PC-9 (cell line): ENCODE data around the gene PRKCA. TPM values are rescaled to one million over a fixed set of nuclear protein-coding genes. Genes with fewer than 3 reads are reported as not detected.
"Not testable (repeated sequence)": the region's sequence is repeated elsewhere in the genome, so short reads cannot be mapped to it uniquely, and the experiment has no call there.

ENCODE experiments used
- BruUV-seq: library from RNA; stranded (reverse); fragments of 400-500 nt; replicated peaks from 2 replicates; lab custom pipeline; 2021; lab: Mats Ljungman, UMichigan
- CTCF ChIA-PET: fragments of 300-600 bp; sonication (Branson Sonifier 250); formaldehyde crosslinking; loops from one replicate; lab custom pipeline; 2022; ENCODE audit warnings: antibody characterized with exemption; lab: Charles Lee
- POLR2A ChIA-PET: fragments of 300-600 bp; sonication (Branson Sonifier 250); formaldehyde crosslinking; loops from one replicate; lab custom pipeline; 2022; ENCODE audit warnings: antibody characterized with exemption; ENCODE audit not compliant: unreplicated experiment; lab: Charles Lee
- DNase-seq, 2 experiments: peaks; one replicate each; pipeline versions ENCODE4 v3.0.0 to v3.0.0-alpha.2; 2015 to 2022; ENCODE audit warnings: mixed read lengths in 1 of 2
- H2AFZ ChIP-seq: fragments of 200-600 bp; sonication (generic); 2 replicates; pipeline ENCODE4 v1.8.1; 2017; ENCODE audit warnings: antibody characterized with exemption
- H3F3A ChIP-seq: fragments of 200-600 bp; sonication (generic); 2 replicates; pipeline ENCODE4 v1.8.1; 2017; ENCODE audit warnings: antibody characterized with exemption, mild to moderate bottlenecking, low read depth; ENCODE audit not compliant: insufficient read depth
- H3K27ac ChIP-seq: fragments of 200-600 bp; sonication (generic); 2 replicates; pipeline ENCODE4 v1.6.1; 2016; ENCODE audit warnings: mixed run types
- H3K27me3 ChIP-seq: fragments of 200-600 bp; sonication (generic); 2 replicates; pipeline ENCODE4 v1.6.1; 2016; ENCODE audit warnings: low read depth, mixed run types; ENCODE audit not compliant: insufficient read depth
- H3K36me3 ChIP-seq: fragments of 200-600 bp; sonication (generic); 2 replicates; pipeline ENCODE4 v1.6.1; 2016; ENCODE audit warnings: low read depth, mixed run types
- H3K4me1 ChIP-seq: fragments of 200-600 bp; sonication (generic); replicated peaks from 2 replicates; pipeline ENCODE4 v1.6.1; 2016; ENCODE audit warnings: mixed run types; ENCODE audit not compliant: insufficient read depth
- H3K4me2 ChIP-seq: fragments of 200-600 bp; sonication (generic); 2 replicates; pipeline ENCODE4 v1.6.1; 2017; ENCODE audit warnings: mixed run types
- H3K4me3 ChIP-seq: fragments of 200-600 bp; sonication (generic); 2 replicates; pipeline ENCODE4 v1.6.1; 2016; ENCODE audit warnings: mixed run types
- H3K79me2 ChIP-seq: fragments of 200-600 bp; sonication (generic); 2 replicates; pipeline ENCODE4 v1.6.1; 2017; ENCODE audit warnings: low read depth, mixed run types
- H3K9me2 ChIP-seq: fragments of 200-600 bp; sonication (generic); 2 replicates; pipeline ENCODE4 v1.8.1; 2017; ENCODE audit warnings: mild to moderate bottlenecking; ENCODE audit not compliant: insufficient read depth
- H3K9me3 ChIP-seq: fragments of 200-600 bp; sonication (generic); 2 replicates; pipeline ENCODE4 v1.8.1; 2016; ENCODE audit warnings: low read depth; ENCODE audit not compliant: insufficient read depth
- H4K20me1 ChIP-seq: fragments of 200-600 bp; sonication (generic); 2 replicates; pipeline ENCODE4 v1.8.1; 2017; ENCODE audit not compliant: insufficient read depth
- CTCF ChIP-seq: fragments of 200-600 bp; sonication (generic); conservative IDR thresholded peaks from 2 replicates; pipeline ENCODE4 v1.6.1; 2017; ENCODE audit warnings: mixed run types, antibody characterized with exemption, mild to moderate bottlenecking, moderate library complexity
- EZH2 ChIP-seq: fragments of 200-600 bp; sonication (generic); IDR thresholded peaks from 2 replicates; pipeline ENCODE4 v1.8.0; 2017; ENCODE audit warnings: antibody characterized with exemption, low read depth
- intact Hi-C: fragments of 100-400 bp; cut with micrococcal nuclease; formaldehyde crosslinking; loops from one replicate; pipeline ENCODE4 v1.10.0; 2022; ENCODE audit not compliant: unreplicated experiment
- total RNA-seq: library from RNA; stranded (reverse); gene quantifications from 2 replicates; pipeline ENCODE4 v1.2.3, GENCODE V29; 2021

PRKCA gene
- total RNA-seq, 1 experiment from 2014 or later, result 23.1 TPM

- H3K4me3 ChIP-seq, result no peak overlapping the region
- H3K27ac ChIP-seq, result peak overlapping the region; percentile 43
- peaks cover 14% of the 10 kb centered on the region; the same call in 1 of the 2 replicates for H3K9me3 ChIP-seq
- POLR2A ChIA-PET, result interaction anchor here (0.6 kb wide), 1 partner anchor 65 kb away, joined by 5 read pairs; no protein-coding TSS in a partner anchor
- H3K4me1 ChIP-seq, result peaks cover 11% of the 10 kb centered on the region
- no TSS peak for BruUV-seq
- no peak overlapping the region for H3K4me2 ChIP-seq
- H3K27me3 ChIP-seq, result no peaks in the 10 kb centered on the region
- peaks cover 11% of the 10 kb centered on the region for H3F3A ChIP-seq
- no peaks in the 10 kb centered on the region for H4K20me1 ChIP-seq
- peak in 1 of 2 experiments; percentile 83 for DNase-seq
- H3K9me2 ChIP-seq, result no peaks in the 10 kb centered on the region
- TF ChIP-seq EZH2 (no peak), CTCF (no peak)
- no peak overlapping the region for H2AFZ ChIP-seq
- H3K79me2 ChIP-seq, result peaks cover 83% of the 10 kb centered on the region
- peaks cover 18% of the 10 kb centered on the region for H3K36me3 ChIP-seq
- intact Hi-C loops, result no loop called here
- CTCF ChIA-PET, result no interaction called here
Measured at GRCh38 chr17:66322764-66323163, 20.4 kb downstream of the PRKCA start.

- Histone ChIP-seq H3K79me2 (peaks cover 74% of the 10 kb centered on the region), H3K9me3 (peaks cover 14% of the 10 kb centered on the region; the same call in 1 of the 2 replicates), H3K4me1 (peaks cover 11% of the 10 kb centered on the region), H3F3A (peaks cover 11% of the 10 kb centered on the region), H3K36me3 (peaks cover 18% of the 10 kb centered on the region)
- H3K4me3 ChIP-seq, CTCF ChIA-PET, H2AFZ ChIP-seq, BruUV-seq, DNase-seq, H4K20me1 ChIP-seq, intact Hi-C loops, H3K9me2 ChIP-seq, H3K27ac ChIP-seq, H3K27me3 ChIP-seq, H3K4me2 ChIP-seq: not testable (repeated sequence)
- POLR2A ChIA-PET, result interaction anchor here (0.6 kb wide), 1 partner anchor 163 kb away, joined by 3 read pairs; no protein-coding TSS in a partner anchor
Measured at GRCh38 chr17:66324381-66325004, 22.1 kb downstream of the PRKCA start.

GRCh38 chr17:66326476-66327047 lies 24.1 kb downstream of the PRKCA start:
- TF ChIP-seq CTCF (no peak), EZH2 (no peak)
- H3K9me2 ChIP-seq, result no peaks in the 10 kb centered on the region
- no peak for DNase-seq
- ChIA-PET CTCF (no interaction called here), POLR2A (no interaction called here)
- no peak overlapping the region for H2AFZ ChIP-seq
- no peak overlapping the region for H3K4me3 ChIP-seq
- no TSS peak for BruUV-seq
- no peak overlapping the region for H3K4me2 ChIP-seq
- H4K20me1 ChIP-seq, result no peaks in the 10 kb centered on the region
- intact Hi-C loops, result no loop called here
- peaks cover 11% of the 10 kb centered on the region for H3K4me1 ChIP-seq
- peaks cover 11% of the 10 kb centered on the region for H3F3A ChIP-seq
- H3K27ac ChIP-seq, result no peak overlapping the region
- peaks cover 66% of the 10 kb centered on the region for H3K79me2 ChIP-seq
- no peaks in the 10 kb centered on the region for H3K27me3 ChIP-seq
- H3K9me3 ChIP-seq, result peaks cover 6% of the 10 kb centered on the region; the same call in 1 of the 2 replicates
- peaks cover 6% of the 10 kb centered on the region for H3K36me3 ChIP-seq
